CD4-positive, CD25-positive, alpha-beta regulatory T cell (primary cell): ENCODE data around the gene TET1. TPM values are rescaled to one million over a fixed set of nuclear protein-coding genes. Genes with fewer than 3 reads are reported as not detected.
A peak's percentile ranks its signal among the peaks of the same experiment; 100 is the strongest.
"Not testable (repeated sequence)": the region's sequence is repeated elsewhere in the genome, so short reads cannot be mapped to it uniquely, and the experiment has no call there.

Experiments
- ATAC-seq, 2 donors: fragments of 150-1000 bp; cut with Tn5 transposase; one replicate each; pipeline ENCODE4 v1.10.0; 2021; ENCODE audit warnings: low read depth in 2 of 2, moderate number of reproducible peaks in 2 of 2, moderate library complexity in 1 of 2
- DNase-seq, 3 donors: peaks; one replicate each; pipeline versions ENCODE4 v3.0.0 to v3.0.0-alpha.2; 2012 to 2022; ENCODE audit warnings: mixed read lengths in 1 of 3
- H3K27ac ChIP-seq: one replicate; pipeline ENCODE4 v1.7.0; 2013; ENCODE audit warnings: mild to moderate bottlenecking, low read length; ENCODE audit not compliant: insufficient read depth, poor library complexity, severe bottlenecking
- H3K27me3 ChIP-seq: one replicate; pipeline ENCODE4 v1.7.0; 2013; ENCODE audit warnings: low read length; ENCODE audit not compliant: control insufficient read depth, insufficient read depth
- H3K36me3 ChIP-seq: one replicate; pipeline ENCODE4 v1.7.0; 2013; ENCODE audit warnings: mild to moderate bottlenecking, low read length, moderate library complexity; ENCODE audit not compliant: control insufficient read depth, insufficient read depth
- H3K4me1 ChIP-seq: 2 replicates; pipeline ENCODE4 v1.7.0; 2013; ENCODE audit warnings: mild to moderate bottlenecking, low read length; ENCODE audit not compliant: insufficient read depth, control insufficient read depth, poor library complexity, severe bottlenecking
- H3K4me3 ChIP-seq: one replicate; pipeline ENCODE4 v1.7.0; 2013; ENCODE audit warnings: low read depth, mild to moderate bottlenecking, low read length, moderate library complexity
- H3K9me3 ChIP-seq, 2 experiments: 1 replicate in 1 of 2; 2 replicates in 1 of 2; pipeline ENCODE4 v1.7.0; 2013; ENCODE audit warnings: low read length in 2 of 2, mild to moderate bottlenecking in 1 of 2, moderate library complexity in 1 of 2; ENCODE audit not compliant: control insufficient read depth in 2 of 2
- H3K27ac Mint-ChIP-seq, 3 donors: one replicate each; pipeline ENCODE4 v1.8.0; 2020 to 2022; ENCODE audit warnings: mild to moderate bottlenecking in 3 of 3, mixed read lengths in 3 of 3, moderate library complexity in 2 of 3
- H3K27me3 Mint-ChIP-seq: one replicate; pipeline ENCODE4 v1.8.0; 2022; ENCODE audit warnings: mild to moderate bottlenecking, mixed read lengths
- H3K36me3 Mint-ChIP-seq: one replicate; pipeline ENCODE4 v1.8.0; 2020; ENCODE audit warnings: mixed read lengths
- H3K4me1 Mint-ChIP-seq, 4 donors: one replicate each; pipeline ENCODE4 v1.8.0; 2020 to 2022; ENCODE audit warnings: mixed read lengths in 4 of 4, mild to moderate bottlenecking in 1 of 4
- H3K4me3 Mint-ChIP-seq, 4 donors: one replicate each; pipeline ENCODE4 v1.8.0; 2020 to 2022; ENCODE audit warnings: mild to moderate bottlenecking in 4 of 4, mixed read lengths in 4 of 4, moderate library complexity in 3 of 4
- H3K9me3 Mint-ChIP-seq, 7 donors: one replicate each; pipeline ENCODE4 v1.8.0; 2020 to 2022; ENCODE audit warnings: mixed read lengths in 7 of 7, mild to moderate bottlenecking in 3 of 7, moderate library complexity in 2 of 7
- polyA plus RNA-seq, 4 donors: library from polyadenylated mRNA; unstranded; fragments of 300-500 nt; fragmentation: Illumina TruSeq; gene quantifications; one replicate each; pipeline ENCODE4 v1.2.3, GENCODE V29; 2021
- total RNA-seq: library from RNA; stranded (reverse); gene quantifications from one replicate; pipeline ENCODE4 v1.2.3, GENCODE V29; 2022

The TET1 gene
- total and polyA plus RNA-seq, 5 donors from 2014 or later = 0.95 to 4.3 (median 1.6) TPM

DNA sequence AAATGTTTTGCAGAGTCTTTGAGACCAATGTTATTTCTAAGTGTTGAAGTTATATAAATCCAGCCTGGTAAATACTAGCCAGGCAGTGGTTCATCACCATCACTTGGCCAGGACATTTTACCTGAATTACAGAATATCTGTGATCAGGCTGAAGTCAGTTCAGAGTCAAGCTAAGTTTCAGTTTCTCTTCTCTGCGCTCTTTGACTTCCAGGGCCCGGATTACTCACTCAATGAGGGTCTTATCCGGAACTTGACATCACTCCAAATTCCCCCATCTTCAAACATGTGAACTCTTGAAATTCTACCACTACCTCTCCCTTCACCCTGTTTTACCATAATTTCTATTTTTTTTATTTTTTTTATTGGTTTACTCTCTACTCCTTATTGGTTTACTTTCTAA is 124.3 kb downstream of the TET1 start:
- Mint-ChIP-seq H3K27me3 (no peaks in the 10 kb centered on the region), H3K9me3 (no peaks in the 10 kb centered on the region), H3K27ac (peak overlapping the region in 1 of 3 donors; percentile 76), H3K4me3 (peak overlapping the region in 1 of 4 donors; percentile 72), H3K4me1 (peaks cover 0 to 2% (median 0%) of the 10 kb centered on the region in 4 donors), H3K36me3 (peaks cover 35% of the 10 kb centered on the region)
- H3K27ac ChIP-seq = no peak overlapping the region
- DNase-seq (peak in 1 of 3 donors; percentile 20), ATAC-seq (peak in 1 of 2 donors; percentile 45)
- peaks cover 3% of the 10 kb centered on the region for H3K4me1 ChIP-seq
- H3K9me3 ChIP-seq = no peaks in the 10 kb centered on the region
- no peaks in the 10 kb centered on the region for H3K27me3 ChIP-seq
- peaks cover 21% of the 10 kb centered on the region for H3K36me3 ChIP-seq
- H3K4me3 ChIP-seq = peak overlapping the region; percentile 56

DNA sequence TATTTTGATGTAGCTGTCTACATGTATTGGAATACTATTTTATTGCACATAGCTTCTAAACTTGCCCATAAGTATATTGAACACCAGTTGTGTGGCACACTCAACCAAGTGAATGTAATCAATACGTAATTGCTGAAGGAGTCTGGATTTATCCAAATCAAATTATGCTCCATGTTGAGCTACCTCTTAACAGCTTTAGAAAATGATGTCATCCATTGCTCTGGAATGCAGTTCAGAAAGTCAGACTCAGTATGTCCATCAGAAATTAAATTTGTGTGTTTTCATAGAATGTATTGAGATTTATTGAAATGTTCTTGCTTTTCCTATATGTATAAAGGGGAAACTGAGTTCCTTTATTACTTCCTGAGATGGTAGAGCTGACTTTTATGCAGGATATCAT is 135.9 kb downstream of the TET1 start:
- H3K4me1 Mint-ChIP-seq = peaks cover 0 to 6% (median under 1%) of the 10 kb centered on the region in 4 donors
- no peaks in the 10 kb centered on the region for H3K9me3 ChIP-seq
- H3K27ac ChIP-seq = no peak overlapping the region
- no peak overlapping the region for H3K27ac Mint-ChIP-seq
- peaks cover 9% of the 10 kb centered on the region for H3K36me3 Mint-ChIP-seq
- DNase-seq (no peak), ATAC-seq (no peak)
- no peaks in the 10 kb centered on the region for H3K27me3 ChIP-seq
- no peaks in the 10 kb centered on the region for H3K27me3 Mint-ChIP-seq
- H3K4me1 ChIP-seq = no peaks in the 10 kb centered on the region
- H3K9me3 Mint-ChIP-seq = no peaks in the 10 kb centered on the region
- H3K4me3 Mint-ChIP-seq = no peak overlapping the region
- no peak overlapping the region for H3K4me3 ChIP-seq
- peaks cover 7% of the 10 kb centered on the region for H3K36me3 ChIP-seq

DNA sequence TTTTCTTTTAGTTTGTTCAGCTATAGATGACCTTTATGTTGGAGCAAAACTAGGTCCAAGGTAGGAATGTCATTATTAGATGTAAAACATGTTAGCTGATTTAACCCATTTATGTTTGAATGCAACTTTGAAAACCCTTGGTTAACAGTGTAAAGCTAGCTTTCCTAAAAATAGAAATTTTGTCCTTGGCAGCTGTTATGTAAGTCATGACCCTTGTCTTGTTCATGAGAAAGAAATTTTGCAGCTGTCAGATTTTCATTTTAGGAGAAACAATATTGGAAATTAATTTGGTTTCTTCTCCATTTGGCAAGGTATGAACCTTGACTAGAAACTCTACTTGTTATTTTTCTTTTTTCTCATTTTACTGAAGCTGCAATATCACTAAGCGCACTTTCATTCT is 137.0 kb downstream of the TET1 start:
- peaks cover 0 to 6% (median under 1%) of the 10 kb centered on the region in 4 donors for H3K4me1 Mint-ChIP-seq
- H3K27ac Mint-ChIP-seq = no peak overlapping the region
- DNase-seq = no peak
- H3K4me1 ChIP-seq = no peaks in the 10 kb centered on the region
- no peaks in the 10 kb centered on the region for H3K36me3 ChIP-seq
- H3K9me3 Mint-ChIP-seq = no peaks in the 10 kb centered on the region
- H3K27me3 Mint-ChIP-seq = peaks cover 4% of the 10 kb centered on the region
- no peaks in the 10 kb centered on the region for H3K9me3 ChIP-seq
- H3K27ac ChIP-seq = no peak overlapping the region
- H3K4me3 Mint-ChIP-seq = no peak overlapping the region
- H3K27me3 ChIP-seq = no peaks in the 10 kb centered on the region
- no peaks in the 10 kb centered on the region for H3K36me3 Mint-ChIP-seq
- H3K4me3 ChIP-seq = no peak overlapping the region
- ATAC-seq = no peak

DNA sequence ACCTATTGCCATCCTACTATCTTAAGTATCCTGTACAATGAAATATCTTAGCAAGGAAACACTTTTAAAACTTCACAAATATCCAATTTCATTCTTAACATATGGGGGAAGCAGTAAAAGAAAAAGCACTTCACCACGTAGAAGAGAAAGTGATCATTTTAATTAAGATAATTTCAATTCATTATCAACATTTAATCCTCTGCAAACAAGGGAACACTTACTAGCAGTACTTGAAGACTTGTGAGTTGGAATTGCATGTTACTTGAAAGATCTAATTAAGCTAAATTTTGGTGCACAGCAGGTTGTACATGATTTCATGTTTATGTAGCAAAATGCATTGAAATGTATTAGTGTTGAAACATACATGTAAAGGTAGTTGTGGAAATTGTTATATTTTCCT is 140.1 kb downstream of the TET1 start:
- H3K27me3 ChIP-seq = no peaks in the 10 kb centered on the region
- no peaks in the 10 kb centered on the region for H3K36me3 ChIP-seq
- no peak for ATAC-seq
- no peaks in the 10 kb centered on the region for H3K9me3 ChIP-seq
- Mint-ChIP-seq H3K9me3 (no peaks in the 10 kb centered on the region), H3K27ac (no peak overlapping the region), H3K36me3 (no peaks in the 10 kb centered on the region), H3K4me3 (no peak overlapping the region), H3K27me3 (peaks cover 4% of the 10 kb centered on the region), H3K4me1 (peaks cover 0 to 2% (median 0%) of the 10 kb centered on the region in 4 donors)
- no peak overlapping the region for H3K27ac ChIP-seq
- DNase-seq = no peak
- H3K4me1 ChIP-seq = no peaks in the 10 kb centered on the region
- no peak overlapping the region for H3K4me3 ChIP-seq

DNA sequence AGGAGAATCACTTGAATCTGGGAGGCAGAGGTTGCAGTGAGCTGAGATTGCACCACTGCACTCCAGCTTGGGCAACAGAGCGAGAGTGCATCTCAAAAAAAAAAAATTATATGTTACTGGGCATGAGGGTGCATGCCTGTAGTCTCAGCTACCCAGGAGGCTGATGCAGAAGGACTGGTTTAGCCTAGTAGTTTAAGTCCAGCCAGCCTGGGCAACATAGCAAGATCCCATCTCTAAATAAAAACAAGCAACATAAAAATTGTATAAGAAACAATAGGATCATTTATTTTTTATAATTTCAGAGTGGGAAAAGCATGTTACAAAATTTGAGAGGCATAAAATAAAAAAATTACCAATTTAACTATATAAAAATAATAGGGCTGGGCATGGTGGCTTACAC is 145.4 kb downstream of the TET1 start:
- Mint-ChIP-seq H3K27ac (no peak overlapping the region), H3K36me3 (no peaks in the 10 kb centered on the region), H3K9me3 (no peaks in the 10 kb centered on the region), H3K4me3 (no peak overlapping the region), H3K4me1 (no peaks in the 10 kb centered on the region), H3K27me3 (peaks cover 4% of the 10 kb centered on the region)
- ATAC-seq = no peak
- Histone ChIP-seq H3K27me3 (no peaks in the 10 kb centered on the region), H3K4me1 (no peaks in the 10 kb centered on the region), H3K36me3 (no peaks in the 10 kb centered on the region), H3K27ac (no peak overlapping the region), H3K9me3 (no peaks in the 10 kb centered on the region), H3K4me3 (no peak overlapping the region)
- no peak for DNase-seq

DNA sequence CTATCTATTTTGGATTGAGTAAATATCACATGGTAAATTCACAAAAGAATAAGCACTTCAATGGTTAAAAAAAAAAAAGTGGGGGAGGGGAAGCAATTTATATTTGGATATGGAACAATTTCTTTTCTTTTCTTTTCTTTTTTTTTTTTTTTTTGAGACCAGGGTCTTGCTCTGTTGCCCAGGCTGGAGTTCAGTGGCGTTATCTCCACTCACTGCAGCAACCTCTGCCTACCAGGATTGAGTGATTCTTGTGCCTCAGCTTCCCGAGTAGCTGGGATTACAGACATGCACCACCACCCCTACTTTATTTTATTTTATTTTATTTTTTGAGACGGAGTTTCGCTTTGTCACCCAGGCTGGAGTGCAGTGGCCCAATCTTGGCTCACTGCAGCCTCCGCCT is 148.8 kb downstream of the TET1 start:
- H3K27me3 Mint-ChIP-seq, H3K4me1 ChIP-seq, H3K36me3 Mint-ChIP-seq, H3K27ac ChIP-seq, H3K27ac Mint-ChIP-seq, H3K36me3 ChIP-seq, H3K9me3 ChIP-seq, H3K9me3 Mint-ChIP-seq, H3K4me3 Mint-ChIP-seq, DNase-seq, H3K4me3 ChIP-seq, ATAC-seq, H3K27me3 ChIP-seq, H3K4me1 Mint-ChIP-seq: not testable (repeated sequence)

DNA sequence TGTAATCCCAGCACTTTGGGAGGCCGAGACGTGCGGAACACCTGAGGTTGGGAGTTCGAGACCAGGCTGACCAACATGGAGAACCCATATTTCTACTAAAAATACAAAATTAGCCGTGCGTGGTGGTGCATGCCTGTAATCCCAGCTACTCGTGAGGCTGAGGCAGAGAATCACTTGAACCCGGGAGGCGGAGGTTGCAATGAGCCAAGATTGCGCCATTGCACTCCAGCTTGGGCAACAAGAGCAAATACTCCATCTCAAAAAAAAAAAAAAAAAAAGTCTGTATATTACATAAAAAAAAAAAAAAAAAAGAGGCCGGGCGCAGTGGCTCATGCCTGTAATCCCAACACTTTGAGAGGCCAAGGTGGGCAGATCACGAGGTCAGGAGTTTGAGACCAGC is 152.9 kb downstream of the TET1 start:
- H3K27ac Mint-ChIP-seq, DNase-seq, H3K27me3 Mint-ChIP-seq, H3K4me1 ChIP-seq, H3K27ac ChIP-seq, H3K36me3 Mint-ChIP-seq, H3K4me3 Mint-ChIP-seq, H3K27me3 ChIP-seq, ATAC-seq, H3K9me3 Mint-ChIP-seq, H3K9me3 ChIP-seq, H3K4me1 Mint-ChIP-seq, H3K4me3 ChIP-seq, H3K36me3 ChIP-seq: not testable (repeated sequence)

DNA sequence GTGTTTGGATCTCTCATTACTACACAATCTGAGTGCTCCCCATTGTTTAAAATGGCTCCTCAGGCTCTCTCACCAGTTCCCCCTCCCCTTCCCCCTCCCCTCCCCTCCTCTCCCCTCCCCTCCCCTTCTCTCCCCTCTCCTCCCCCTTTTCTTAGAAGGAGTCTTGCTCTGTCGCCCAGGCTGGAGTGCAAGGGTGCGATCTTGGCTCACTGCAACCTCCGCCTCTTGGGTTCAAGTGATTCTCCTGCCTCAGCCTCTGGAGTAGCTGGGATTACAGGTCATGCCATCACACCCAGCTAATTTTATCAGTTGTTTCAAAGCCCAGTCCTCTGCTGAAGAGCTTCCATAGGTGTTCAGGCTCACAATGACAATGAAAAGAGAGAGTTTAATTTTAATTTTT is 157.3 kb downstream of the TET1 start:
- peaks cover 4% of the 10 kb centered on the region for H3K36me3 Mint-ChIP-seq

More for the DNA sequence above, 157.3 kb downstream of the TET1 start:
- Mint-ChIP-seq H3K4me3 (peak overlapping the region in 1 of 4 donors; percentile 45), H3K9me3 (no peaks in the 10 kb centered on the region), H3K27ac (no peak overlapping the region), H3K4me1 (peaks cover 5 to 15% (median 9%) of the 10 kb centered on the region in 4 donors), H3K27me3 (peaks cover 10% of the 10 kb centered on the region)
- Histone ChIP-seq H3K4me1 (peaks cover 8% of the 10 kb centered on the region), H3K4me3 (no peak overlapping the region), H3K27me3 (no peaks in the 10 kb centered on the region), H3K27ac (no peak overlapping the region), H3K36me3 (no peaks in the 10 kb centered on the region), H3K9me3 (no peaks in the 10 kb centered on the region)
- DNase-seq (no peak), ATAC-seq (no peak)
